Parathyroid adenoma (tissue), 2 donors: ENCODE data around the gene PNPT1.
"Not testable (repeated sequence)": the region's sequence is repeated elsewhere in the genome, so short reads cannot be mapped to it uniquely, and the experiment has no call there.

ENCODE experiments used
- H2AFZ ChIP-seq: fragments of 300-600 bp; sonication (generic); one replicate; pipeline ENCODE4 v1.7.0; 2017; ENCODE audit warnings: antibody characterized with exemption, mild to moderate bottlenecking
- H3K27ac ChIP-seq: fragments of 300-600 bp; sonication (generic); one replicate; pipeline ENCODE4 v1.7.0; 2017
- H3K27me3 ChIP-seq: fragments of 300-600 bp; sonication (generic); one replicate; pipeline ENCODE4 v1.7.0; 2017; ENCODE audit warnings: low read length; ENCODE audit not compliant: control insufficient read depth, insufficient read depth
- H3K36me3 ChIP-seq: fragments of 300-600 bp; sonication (generic); one replicate; pipeline ENCODE4 v1.7.0; 2017; ENCODE audit warnings: low read length; ENCODE audit not compliant: control insufficient read depth, insufficient read depth
- H3K4me1 ChIP-seq: fragments of 300-600 bp; sonication (generic); one replicate; pipeline ENCODE4 v1.7.0; 2017; ENCODE audit warnings: control low read depth
- H3K4me2 ChIP-seq: fragments of 300-600 bp; sonication (generic); one replicate; pipeline ENCODE4 v1.7.0; 2017; ENCODE audit warnings: low read length
- H3K4me3 ChIP-seq: fragments of 300-600 bp; sonication (generic); one replicate; pipeline ENCODE4 v1.7.0; 2017; ENCODE audit warnings: low read depth, low read length
- H3K79me2 ChIP-seq: fragments of 300-600 bp; sonication (generic); one replicate; pipeline ENCODE4 v1.7.0; 2017; ENCODE audit warnings: control low read depth
- H3K9ac ChIP-seq: fragments of 300-600 bp; sonication (generic); one replicate; pipeline ENCODE4 v1.7.0; 2017; ENCODE audit warnings: mild to moderate bottlenecking
- H3K9me3 ChIP-seq: fragments of 300-600 bp; sonication (generic); one replicate; pipeline ENCODE4 v1.7.0; 2017; ENCODE audit warnings: low read length; ENCODE audit not compliant: control insufficient read depth
- CTCF ChIP-seq: fragments of 300-600 bp; sonication (generic); IDR thresholded peaks from one replicate; pipeline ENCODE4 v1.7.0; 2017; ENCODE audit warnings: antibody characterized with exemption, mild to moderate bottlenecking
- donor health status: primary hyperparathyroidism.

The PNPT1 gene

DNA sequence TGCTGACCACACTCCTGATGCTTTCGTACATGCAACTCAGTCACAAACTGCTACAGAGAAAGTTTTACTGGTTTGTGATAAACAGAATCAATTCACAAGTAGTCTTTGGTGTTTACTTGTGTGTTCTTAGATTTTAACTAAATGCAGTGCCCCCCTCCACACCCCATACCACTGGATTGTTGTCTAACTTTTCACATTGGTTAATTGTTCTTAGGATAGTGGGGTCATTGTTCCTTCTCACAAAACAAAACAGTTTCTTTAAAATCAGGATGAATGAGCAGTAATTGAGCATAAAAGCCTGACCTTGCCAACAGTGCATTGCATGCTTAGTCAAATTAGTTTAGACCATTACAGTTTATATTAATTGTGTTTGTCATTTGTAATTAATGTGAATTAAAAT, 14.1 kb upstream of the PNPT1 start:
- Histone ChIP-seq H3K9me3 (no peaks in the 10 kb centered on the region), H3K4me2 (no peak overlapping the region), H2AFZ (no peak overlapping the region), H3K27me3 (no peaks in the 10 kb centered on the region), H3K36me3 (no peaks in the 10 kb centered on the region), H3K4me3 (no peak overlapping the region), H3K4me1 (no peaks in the 10 kb centered on the region), H3K9ac (no peak overlapping the region), H3K79me2 (no peaks in the 10 kb centered on the region), H3K27ac (no peak overlapping the region)
- no peak for TF ChIP-seq CTCF

- H2AFZ ChIP-seq, H3K27me3 ChIP-seq, H3K4me2 ChIP-seq, H3K4me3 ChIP-seq, H3K27ac ChIP-seq, H3K9me3 ChIP-seq, H3K4me1 ChIP-seq, H3K36me3 ChIP-seq, H3K79me2 ChIP-seq, H3K9ac ChIP-seq: not testable (repeated sequence)
Observed at GRCh38 chr2:55706258-55706657, 12.6 kb upstream of the PNPT1 start.

DNA sequence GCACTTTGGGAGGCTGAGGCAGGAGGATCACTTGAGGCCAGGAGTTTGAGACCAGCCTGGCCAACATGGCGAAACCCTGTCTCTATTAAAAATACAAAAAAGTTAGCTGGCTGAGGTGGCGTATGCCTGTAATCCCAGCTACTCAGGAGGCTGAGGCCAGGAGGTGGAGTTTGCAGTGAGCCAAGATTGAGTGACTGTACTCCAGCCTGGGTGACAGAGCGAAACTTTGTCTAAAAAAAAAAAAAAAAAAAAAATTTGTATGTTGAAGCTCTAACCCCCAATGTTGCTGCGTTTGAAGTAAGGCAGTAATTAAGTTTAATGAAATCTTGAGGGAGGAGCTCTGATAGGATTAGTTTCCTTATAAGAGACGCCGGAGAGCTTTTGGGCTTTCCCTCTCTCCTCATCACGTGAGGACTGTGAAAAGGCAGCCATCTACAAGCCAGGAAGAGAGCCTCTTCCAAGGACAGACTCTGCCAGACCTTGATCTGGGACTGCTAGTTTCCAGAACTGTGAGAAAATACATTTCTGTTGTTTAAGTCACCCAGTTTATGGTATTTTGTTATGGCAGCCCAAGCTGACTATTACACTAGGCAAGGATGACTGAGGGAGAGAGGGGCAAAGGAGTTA, 11.5 kb upstream of the PNPT1 start:
- H3K79me2 ChIP-seq = no peaks in the 10 kb centered on the region
- no peak overlapping the region for H3K9ac ChIP-seq
- H3K4me2 ChIP-seq = no peak overlapping the region
- H3K9me3 ChIP-seq = no peaks in the 10 kb centered on the region
- H3K27me3 ChIP-seq = no peaks in the 10 kb centered on the region
- H2AFZ ChIP-seq = no peak overlapping the region
- no peak overlapping the region for H3K4me3 ChIP-seq
- no peak for TF ChIP-seq CTCF
- no peak overlapping the region for H3K27ac ChIP-seq
- H3K36me3 ChIP-seq = no peaks in the 10 kb centered on the region
- H3K4me1 ChIP-seq = no peaks in the 10 kb centered on the region

- H3K27me3 ChIP-seq = no peaks in the 10 kb centered on the region
- TF ChIP-seq CTCF = no peak
- H3K27ac ChIP-seq = no peak overlapping the region
- no peak overlapping the region for H3K9ac ChIP-seq
- no peaks in the 10 kb centered on the region for H3K9me3 ChIP-seq
- no peak overlapping the region for H3K4me3 ChIP-seq
- H2AFZ ChIP-seq = no peak overlapping the region
- no peaks in the 10 kb centered on the region for H3K79me2 ChIP-seq
- no peaks in the 10 kb centered on the region for H3K36me3 ChIP-seq
- no peak overlapping the region for H3K4me2 ChIP-seq
- H3K4me1 ChIP-seq = no peaks in the 10 kb centered on the region
Observed at GRCh38 chr2:55703350-55703749, 9.7 kb upstream of the PNPT1 start.

DNA sequence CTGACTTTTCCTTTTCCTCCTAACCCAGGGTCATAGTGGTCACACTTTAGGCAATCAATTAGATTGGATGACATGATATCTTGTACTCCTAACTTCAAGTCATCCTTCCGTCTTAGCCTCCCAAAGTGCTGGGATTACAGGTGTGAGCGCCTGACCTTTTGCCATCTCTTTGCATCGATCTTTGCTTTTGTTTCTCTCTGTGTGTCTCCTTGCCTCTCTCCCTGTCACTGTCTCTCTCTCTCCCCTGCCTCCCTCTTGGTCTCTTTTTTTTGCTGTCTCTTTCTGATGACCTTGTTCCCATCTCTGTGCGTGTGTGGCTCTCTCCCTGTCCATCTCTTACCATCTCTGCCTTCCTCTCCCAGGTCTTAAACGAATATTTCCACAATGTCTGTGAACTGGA, 904 bp downstream of the PNPT1 start:
- not testable (repeated sequence) for H3K9ac ChIP-seq, H3K79me2 ChIP-seq, H3K36me3 ChIP-seq, H3K4me1 ChIP-seq, H3K9me3 ChIP-seq, H3K27me3 ChIP-seq, H3K27ac ChIP-seq
- Histone ChIP-seq H3K4me3 (peak overlapping the region; percentile 88), H3K4me2 (peak overlapping the region; percentile 64), H2AFZ (peak overlapping the region; percentile 99)

DNA sequence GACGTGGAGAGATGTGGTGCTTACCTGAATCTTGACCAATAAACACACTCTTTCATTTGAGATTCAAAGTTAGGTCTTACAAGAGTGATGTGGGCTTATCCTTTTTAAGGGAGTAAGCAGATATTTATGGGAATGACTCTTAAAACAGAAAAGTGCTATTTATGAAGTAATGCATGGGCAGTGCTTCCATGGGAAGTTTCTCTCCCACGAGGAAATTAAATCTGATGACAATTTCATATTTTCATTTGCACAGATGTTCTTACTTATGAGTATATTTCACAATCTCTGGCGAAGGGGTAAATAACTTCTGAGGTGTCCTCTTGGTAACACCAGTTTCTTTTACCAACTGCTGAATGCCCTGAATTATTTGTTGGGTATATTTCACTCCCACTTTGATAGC, 21.0 kb downstream of the PNPT1 start:
- Histone ChIP-seq H3K9me3 (no peaks in the 10 kb centered on the region), H3K4me3 (no peak overlapping the region), H3K79me2 (no peaks in the 10 kb centered on the region), H3K4me2 (no peak overlapping the region), H3K27me3 (no peaks in the 10 kb centered on the region), H3K9ac (no peak overlapping the region), H3K27ac (no peak overlapping the region), H3K4me1 (no peaks in the 10 kb centered on the region), H3K36me3 (no peaks in the 10 kb centered on the region), H2AFZ (no peak overlapping the region)
- TF ChIP-seq CTCF = no peak
